NB4 (cell line): ENCODE data around the gene NRBF2.

Experiments
- MYC ChIP-seq: IDR thresholded peaks from 2 replicates; pipeline ENCODE4 v1.6.1; 2011; ENCODE audit warnings: low read depth, low read length
- TF ChIP-seq, protein P1 (sequence below): IDR thresholded peaks from one replicate; pipeline ENCODE4 v1.5.1; 2012; ENCODE audit warnings: low read depth, low read length

DNA sequence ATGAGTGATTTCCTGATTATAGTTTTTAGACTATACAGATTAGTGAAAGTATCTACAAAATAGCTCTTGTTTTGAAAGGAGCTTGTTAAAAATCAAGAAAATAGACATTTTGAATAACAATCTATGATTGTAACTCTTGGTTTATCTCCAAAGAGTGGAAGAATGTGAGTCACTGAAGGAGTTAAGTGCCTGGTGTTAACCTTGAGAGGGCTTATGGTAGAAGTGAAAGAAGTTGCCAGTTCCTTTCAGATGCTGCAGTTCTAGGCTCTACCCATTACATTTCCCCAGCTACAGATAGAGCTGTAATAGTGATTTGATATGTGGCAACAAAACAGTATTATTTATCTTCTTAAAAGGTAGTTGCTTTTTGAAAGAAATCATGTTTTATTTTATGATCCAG lies 12.7 kb downstream of the NRBF2 start:
- TF ChIP-seq MYC: no peak
- TF ChIP-seq, protein P1, sequence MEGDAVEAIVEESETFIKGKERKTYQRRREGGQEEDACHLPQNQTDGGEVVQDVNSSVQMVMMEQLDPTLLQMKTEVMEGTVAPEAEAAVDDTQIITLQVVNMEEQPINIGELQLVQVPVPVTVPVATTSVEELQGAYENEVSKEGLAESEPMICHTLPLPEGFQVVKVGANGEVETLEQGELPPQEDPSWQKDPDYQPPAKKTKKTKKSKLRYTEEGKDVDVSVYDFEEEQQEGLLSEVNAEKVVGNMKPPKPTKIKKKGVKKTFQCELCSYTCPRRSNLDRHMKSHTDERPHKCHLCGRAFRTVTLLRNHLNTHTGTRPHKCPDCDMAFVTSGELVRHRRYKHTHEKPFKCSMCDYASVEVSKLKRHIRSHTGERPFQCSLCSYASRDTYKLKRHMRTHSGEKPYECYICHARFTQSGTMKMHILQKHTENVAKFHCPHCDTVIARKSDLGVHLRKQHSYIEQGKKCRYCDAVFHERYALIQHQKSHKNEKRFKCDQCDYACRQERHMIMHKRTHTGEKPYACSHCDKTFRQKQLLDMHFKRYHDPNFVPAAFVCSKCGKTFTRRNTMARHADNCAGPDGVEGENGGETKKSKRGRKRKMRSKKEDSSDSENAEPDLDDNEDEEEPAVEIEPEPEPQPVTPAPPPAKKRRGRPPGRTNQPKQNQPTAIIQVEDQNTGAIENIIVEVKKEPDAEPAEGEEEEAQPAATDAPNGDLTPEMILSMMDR: no peak
